Suppressor macrophage (primary cell): ENCODE measurements around the gene C2orf80.
A peak's percentile ranks its signal among the peaks of the same experiment; 100 is the strongest.
"Not testable (repeated sequence)": the region's sequence is repeated elsewhere in the genome, so short reads cannot be mapped to it uniquely, and the experiment has no call there.

Source experiments
- DNase-seq, 4 experiments: peaks; one replicate each; pipeline ENCODE4 v3.0.0-alpha.2; 2020 to 2022

C2orf80 gene

GRCh38 chr2:208135794-208136715, 53.8 kb downstream of the C2orf80 start:
- DNase-seq: no peak

- peak in 3 of 4 experiments; percentile 14 to 18 (median 17) for DNase-seq
These were observed 54.8 kb downstream of the C2orf80 start for GRCh38 chr2:208134928-208135586.

- no peak for DNase-seq
These were observed 59.1 kb downstream of the C2orf80 start for GRCh38 chr2:208130712-208131110.

- DNase-seq: no peak
These were observed 59.8 kb downstream of the C2orf80 start, which contains the start of gene CRYGC for GRCh38 chr2:208129744-208130711. TSS of gene CRYGC (minus strand) at chr2:208129828. CDS start at chr2:208129792, 36 bp downstream.

- DNase-seq: no peak
These were observed 61.7 kb downstream of the C2orf80 start for GRCh38 chr2:208128136-208128535.

- DNase-seq: no peak
These were observed 62.7 kb downstream of the C2orf80 start for GRCh38 chr2:208127090-208127489.

- DNase-seq: no peak
These were observed 64.6 kb downstream of the C2orf80 start for GRCh38 chr2:208125251-208125650.

- peak in 2 of 4 experiments; percentile 11 to 47 for DNase-seq
These were observed 65.7 kb downstream of the C2orf80 start, which contains the start of gene CRYGD for GRCh38 chr2:208124013-208124715. TSS of gene CRYGD (minus strand) at chr2:208124524. CDS start at chr2:208124473, 51 bp downstream.

GRCh38 chr2:208122248-208122647, 67.6 kb downstream of the C2orf80 start:
- no peak for DNase-seq

GRCh38 chr2:208118918-208119317, 70.9 kb downstream of the C2orf80 start:
- DNase-seq: no peak

- not testable (repeated sequence) for DNase-seq
These were observed 72.4 kb downstream of the C2orf80 start for GRCh38 chr2:208117390-208117789.
